ENCODE data around the gene MREG. TPM values are rescaled to one million over a fixed set of nuclear protein-coding genes. Genes with fewer than 3 reads are reported as not detected.

Gene MREG
- total and polyA plus RNA-seq, 10 of the 15 experiments (the other 5 are each of a cell fraction or from before 2014, with no cell fraction given) = 6.9 to 45.0 (median 28.5) TPM

DNA sequence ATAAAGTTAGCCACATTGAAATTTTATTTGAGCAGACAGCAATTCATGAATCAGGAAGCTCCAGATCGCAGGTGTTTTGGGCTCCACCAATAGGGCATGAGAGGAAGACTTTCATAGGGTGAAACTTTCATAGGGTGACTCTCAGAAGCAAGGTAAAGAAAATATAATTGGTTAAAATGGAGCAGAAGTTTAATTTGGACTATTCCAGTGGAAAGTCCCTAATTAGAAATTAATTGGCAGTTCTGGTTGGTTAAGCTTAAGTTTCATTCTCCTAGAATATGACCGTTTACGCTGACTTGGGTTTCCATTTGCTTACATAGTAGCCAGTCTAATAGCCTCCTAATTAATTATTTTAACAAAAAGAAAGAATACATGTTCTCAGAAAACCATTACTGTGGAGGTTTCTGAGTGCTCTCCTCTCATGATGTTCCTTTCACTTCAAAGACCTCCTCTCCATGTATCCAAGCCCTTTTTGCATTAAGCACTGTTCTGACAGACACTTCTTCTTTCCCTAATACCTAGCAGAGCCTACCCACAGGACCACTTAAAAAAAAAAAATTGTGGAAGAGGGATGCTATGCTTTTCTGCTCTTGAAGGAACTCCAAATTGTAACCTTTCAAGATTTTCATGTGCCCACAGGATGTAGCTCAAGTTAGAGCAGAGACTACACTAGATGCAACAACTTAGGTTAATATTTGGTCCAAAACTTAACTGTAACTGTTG lies 99.1 kb downstream of the MREG start (continued):
- TF ChIP-seq, protein P1, sequence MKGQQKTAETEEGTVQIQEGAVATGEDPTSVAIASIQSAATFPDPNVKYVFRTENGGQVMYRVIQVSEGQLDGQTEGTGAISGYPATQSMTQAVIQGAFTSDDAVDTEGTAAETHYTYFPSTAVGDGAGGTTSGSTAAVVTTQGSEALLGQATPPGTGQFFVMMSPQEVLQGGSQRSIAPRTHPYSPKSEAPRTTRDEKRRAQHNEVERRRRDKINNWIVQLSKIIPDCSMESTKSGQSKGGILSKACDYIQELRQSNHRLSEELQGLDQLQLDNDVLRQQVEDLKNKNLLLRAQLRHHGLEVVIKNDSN (IDR thresholded peaks at IDR 0.05; ENCODE audit: borderline replicate concordance, extremely low read length, insufficient read depth, low read depth, low read length) = no peak
- TF ChIP-seq TBL1XR1 (IDR thresholded peaks at IDR 0.05; ENCODE audit: low read depth, low read length) (no peak), GATAD2B (conservative IDR thresholded peaks at IDR 0.05; ENCODE audit: low read depth) (peak; percentile 54; the same call in 1 of the 2 replicates), USF2 (IDR thresholded peaks at IDR 0.05; ENCODE audit: borderline replicate concordance, low read depth, low read length) (no peak), ZNF687 (IDR thresholded peaks at IDR 0.05) (0 out of 2 replicates have a peak, but pooled peaks have one; percentile 30), MXI1 (IDR thresholded peaks at IDR 0.05; ENCODE audit: low read depth, low read length) (no peak), DPF2 (IDR thresholded peaks at IDR 0.05) (peak; percentile 52; the same call in 1 of the 2 replicates), CUX1 (IDR thresholded peaks at IDR 0.05; ENCODE audit: insufficient replicate concordance, low read depth, low read length) (no peak), RFX5 (IDR thresholded peaks at IDR 0.05; ENCODE audit: low read depth, low read length) (no peak), NFYA (IDR thresholded peaks at IDR 0.05; ENCODE audit: borderline replicate concordance, low read depth, low read length) (peak; percentile 24), SUZ12 (IDR thresholded peaks at IDR 0.05; ENCODE audit: unreplicated experiment) (no peak)
- TF ChIP-seq, protein P2, sequence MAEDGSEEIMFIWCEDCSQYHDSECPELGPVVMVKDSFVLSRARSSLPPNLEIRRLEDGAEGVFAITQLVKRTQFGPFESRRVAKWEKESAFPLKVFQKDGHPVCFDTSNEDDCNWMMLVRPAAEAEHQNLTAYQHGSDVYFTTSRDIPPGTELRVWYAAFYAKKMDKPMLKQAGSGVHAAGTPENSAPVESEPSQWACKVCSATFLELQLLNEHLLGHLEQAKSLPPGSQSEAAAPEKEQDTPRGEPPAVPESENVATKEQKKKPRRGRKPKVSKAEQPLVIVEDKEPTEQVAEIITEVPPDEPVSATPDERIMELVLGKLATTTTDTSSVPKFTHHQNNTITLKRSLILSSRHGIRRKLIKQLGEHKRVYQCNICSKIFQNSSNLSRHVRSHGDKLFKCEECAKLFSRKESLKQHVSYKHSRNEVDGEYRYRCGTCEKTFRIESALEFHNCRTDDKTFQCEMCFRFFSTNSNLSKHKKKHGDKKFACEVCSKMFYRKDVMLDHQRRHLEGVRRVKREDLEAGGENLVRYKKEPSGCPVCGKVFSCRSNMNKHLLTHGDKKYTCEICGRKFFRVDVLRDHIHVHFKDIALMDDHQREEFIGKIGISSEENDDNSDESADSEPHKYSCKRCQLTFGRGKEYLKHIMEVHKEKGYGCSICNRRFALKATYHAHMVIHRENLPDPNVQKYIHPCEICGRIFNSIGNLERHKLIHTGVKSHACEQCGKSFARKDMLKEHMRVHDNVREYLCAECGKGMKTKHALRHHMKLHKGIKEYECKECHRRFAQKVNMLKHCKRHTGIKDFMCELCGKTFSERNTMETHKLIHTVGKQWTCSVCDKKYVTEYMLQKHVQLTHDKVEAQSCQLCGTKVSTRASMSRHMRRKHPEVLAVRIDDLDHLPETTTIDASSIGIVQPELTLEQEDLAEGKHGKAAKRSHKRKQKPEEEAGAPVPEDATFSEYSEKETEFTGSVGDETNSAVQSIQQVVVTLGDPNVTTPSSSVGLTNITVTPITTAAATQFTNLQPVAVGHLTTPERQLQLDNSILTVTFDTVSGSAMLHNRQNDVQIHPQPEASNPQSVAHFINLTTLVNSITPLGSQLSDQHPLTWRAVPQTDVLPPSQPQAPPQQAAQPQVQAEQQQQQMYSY (CRISPR knock-in tag; IDR thresholded peaks at IDR 0.05) = no peak
